Activated CD8-positive, alpha-beta memory T cell treated with anti-CD3 and anti-CD28 coated beads for 48 hours (primary cell): Measurements from ENCODE around the gene MACROD2.
"Not testable (repeated sequence)": the region's sequence is repeated elsewhere in the genome, so short reads cannot be mapped to it uniquely, and the experiment has no call there.

Experiments used
- DNase-seq, 3 experiments: peaks; one replicate each; pipeline ENCODE4 v3.0.0-alpha.2; 2020; ENCODE audit warnings: low read depth in 2 of 3, low spot score in 2 of 3

The MACROD2 gene

DNA sequence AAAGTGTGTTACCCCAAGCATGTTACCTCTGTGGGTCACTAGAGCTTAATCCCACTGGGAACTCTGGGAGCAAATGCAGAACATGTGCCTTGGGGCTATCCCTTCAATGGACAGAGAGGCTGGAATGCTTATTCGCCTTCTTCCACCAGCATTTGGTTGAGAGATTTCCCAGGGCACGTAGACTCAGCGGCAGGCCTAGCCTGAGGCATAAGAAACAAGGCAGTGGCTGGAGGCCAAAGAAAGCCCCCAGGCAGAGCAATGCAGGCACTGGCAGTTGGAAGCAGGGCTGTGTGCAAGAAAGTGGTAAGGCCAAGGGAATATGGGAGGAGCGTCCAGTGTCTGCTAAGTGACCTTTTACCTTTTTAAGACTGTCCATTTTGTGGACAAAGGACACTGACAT is 456.1 kb downstream of the MACROD2 start:
- DNase-seq = no peak

DNA sequence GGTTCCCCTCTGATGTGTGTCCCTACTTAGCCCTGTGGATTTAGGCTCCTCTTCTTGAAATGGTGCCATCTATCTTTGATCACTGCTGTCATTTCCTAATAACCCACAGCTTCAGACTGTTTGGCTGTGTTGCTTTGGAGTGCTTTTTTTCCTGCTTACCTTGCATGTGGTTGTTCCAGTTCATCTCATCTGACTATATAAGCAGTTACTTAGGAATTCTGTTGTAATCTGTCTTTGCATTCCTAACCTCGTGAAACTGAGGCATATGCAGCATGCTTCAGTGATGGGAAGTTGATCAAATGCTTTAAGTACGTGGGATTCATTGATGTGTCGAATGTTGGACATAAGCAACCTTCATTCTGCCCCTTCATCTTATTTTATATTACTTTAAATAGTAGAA is 457.9 kb downstream of the MACROD2 start:
- DNase-seq = no peak

DNA sequence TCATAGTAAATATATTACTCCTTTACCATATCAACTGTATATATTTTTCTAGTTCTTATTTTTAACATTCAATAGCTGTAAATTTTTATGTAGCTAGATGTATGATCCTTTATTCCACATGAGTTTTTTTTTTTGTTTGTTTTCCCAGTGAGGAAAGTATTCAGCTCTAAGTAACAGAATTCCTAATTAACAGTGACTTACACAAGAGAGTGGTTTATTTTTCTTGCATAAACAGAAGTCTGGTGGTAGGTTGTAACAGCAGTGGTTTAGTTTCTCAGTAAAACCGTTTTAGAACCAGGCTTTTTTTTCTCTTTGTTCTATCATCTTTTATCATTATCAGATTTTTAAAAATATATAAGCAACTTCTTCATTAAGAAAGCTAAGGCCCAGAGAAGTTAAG is 459.0 kb downstream of the MACROD2 start:
- DNase-seq = no peak

DNA sequence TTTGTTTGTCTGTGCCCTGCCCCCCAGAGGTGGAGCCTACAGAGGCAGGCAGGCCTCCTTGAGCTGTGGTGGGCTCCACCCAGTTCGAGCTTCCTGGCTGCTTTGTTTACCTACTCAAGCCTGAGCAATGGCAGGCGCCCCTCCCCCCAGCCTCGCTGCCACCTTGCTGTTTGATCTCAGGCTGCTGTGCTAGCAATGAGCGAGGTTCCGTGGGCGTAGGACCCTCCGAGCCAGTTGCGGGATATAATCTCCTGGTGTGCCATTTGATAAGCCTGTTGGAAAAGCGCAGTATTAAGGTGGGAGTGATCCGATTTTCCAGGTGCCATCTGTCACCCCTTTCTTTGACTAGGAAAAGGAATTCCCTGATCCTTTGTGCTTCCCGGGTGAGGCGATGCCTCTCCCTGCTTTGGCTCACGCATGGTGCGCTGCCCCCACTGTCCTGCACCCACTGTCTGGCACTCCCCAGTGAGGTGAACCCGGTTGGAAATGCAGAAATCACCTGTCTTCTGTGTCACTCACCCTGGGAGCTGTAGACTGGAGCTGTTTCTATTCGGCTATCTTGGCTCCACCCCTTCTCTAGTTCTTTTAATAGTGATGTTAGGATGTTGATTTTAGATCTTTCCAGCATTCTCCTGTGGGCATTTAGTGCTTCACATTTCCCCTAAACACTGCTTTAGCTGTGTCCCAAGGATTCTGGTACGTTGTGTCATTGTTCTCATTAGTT is 471.9 kb downstream of the MACROD2 start:
- DNase-seq = not testable (repeated sequence)

DNA sequence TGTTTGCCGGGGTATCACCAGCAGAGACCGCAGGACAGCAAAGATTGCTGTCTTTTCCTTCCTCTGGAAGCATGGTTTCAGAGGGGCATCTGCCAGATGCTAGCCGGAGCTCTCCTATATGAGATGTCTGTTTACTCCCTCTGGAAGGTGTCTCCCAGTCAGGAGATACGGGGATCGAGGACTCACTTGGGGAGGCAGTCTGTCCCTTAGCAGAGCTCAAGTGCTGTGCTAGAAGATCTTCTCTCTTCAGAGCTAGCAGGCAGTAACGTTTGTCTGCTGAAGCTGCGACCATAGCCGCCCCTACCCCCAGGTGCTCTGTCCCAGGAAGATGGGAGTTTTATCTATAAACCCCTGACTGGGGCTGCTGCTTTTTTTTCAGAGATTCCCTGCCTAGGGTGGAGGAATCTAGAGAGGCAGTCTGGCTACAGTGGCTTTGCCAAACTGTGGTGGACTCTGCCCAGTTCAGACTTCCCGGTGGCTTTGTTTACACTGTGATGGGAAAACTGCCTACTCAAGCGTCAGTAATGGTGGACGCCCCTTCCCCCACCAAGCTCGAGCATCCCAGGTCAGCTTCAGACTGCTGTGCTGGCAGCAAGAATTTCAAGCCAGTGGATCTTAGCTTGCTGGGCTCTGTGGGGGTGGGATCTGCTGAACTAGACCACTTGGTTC is 475.0 kb downstream of the MACROD2 start:
- DNase-seq = no peak

DNA sequence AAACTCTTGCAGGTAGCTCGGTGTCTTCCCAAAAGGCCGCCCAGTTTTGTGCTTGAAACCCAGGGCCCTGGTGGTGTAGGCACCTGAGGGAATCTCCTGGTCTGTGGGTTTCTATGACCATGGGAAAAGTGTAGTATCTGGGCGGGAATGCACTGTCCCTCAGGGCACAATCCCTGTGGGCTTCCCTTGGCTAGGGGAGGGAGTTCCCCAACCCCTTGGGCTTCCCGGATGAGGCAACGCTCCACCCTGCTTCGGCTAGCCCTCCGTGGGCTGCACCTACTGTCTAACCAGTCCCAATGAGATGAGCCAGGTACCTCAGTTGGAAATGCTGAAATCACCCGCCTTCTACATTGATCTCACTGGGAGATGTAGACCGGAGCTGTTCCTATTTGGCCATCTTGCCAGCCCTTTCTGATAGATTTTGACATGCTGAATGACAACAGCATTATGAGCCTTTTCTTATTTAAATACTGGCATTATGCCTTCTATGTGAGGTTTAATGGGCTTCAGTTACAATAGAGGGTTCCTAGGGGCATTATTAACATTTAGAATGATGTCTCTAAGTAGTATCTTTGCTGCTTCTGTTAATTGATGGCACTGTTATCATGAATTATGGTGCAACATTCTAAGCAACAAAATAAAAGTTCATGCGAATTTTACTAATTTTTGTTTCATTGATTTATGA is 475.8 kb downstream of the MACROD2 start:
- DNase-seq = no peak

DNA sequence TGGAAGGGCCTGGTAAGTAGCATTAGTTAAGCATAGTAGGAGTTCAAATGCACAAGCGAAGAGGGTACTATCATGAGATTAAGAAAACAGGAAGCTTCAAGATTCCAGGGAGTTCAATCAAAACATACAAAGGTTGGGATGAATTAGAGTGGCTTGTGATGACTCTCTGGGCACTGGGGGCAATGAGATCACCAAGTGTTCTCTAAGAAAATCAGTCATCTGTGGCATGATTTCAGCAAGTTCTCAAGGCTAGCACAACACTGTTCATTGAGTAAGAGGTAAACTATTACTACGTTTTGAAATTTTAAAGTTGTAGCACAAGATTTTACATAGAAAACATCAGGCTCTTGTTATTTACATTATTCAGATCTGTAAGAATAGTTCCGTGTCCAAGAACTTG is 481.8 kb downstream of the MACROD2 start:
- no peak for DNase-seq

DNA sequence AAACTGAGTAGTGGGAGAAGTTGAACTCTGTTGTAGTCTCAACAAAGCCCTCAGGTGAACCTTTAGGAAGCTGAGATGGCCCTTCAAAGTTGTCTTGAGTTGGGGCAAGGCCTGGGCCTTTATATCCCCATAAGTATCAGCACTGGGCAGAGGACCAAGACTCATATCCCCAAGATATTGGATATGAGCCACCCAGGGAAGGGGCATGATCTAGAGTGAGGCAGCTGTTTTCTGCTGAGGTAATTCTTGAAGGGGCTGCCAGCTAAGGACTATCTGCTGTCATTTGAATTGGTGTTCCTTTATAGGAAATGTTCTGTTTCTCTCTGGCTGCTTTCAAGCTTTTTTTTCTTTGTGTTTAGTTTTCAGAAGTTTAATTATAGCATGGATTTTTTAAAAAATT is 482.8 kb downstream of the MACROD2 start:
- DNase-seq = no peak

DNA sequence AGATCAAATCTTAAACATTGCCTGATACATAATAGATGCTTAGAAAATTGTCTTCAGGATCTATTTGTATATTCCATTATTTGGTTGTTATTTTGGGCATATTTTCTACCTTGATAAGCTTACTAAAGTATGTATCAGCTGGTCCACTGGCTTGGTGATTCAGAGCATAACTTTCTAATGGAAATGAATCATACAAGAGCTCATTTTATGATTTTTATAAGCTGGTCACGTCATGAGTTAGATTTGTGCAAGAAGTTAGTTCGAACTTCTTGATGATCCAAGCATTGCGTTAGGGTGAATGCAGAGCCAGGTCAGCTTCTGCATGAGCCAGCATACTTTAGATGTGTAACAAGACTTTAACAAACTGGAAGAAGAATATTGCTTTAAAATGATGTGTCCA is 486.5 kb downstream of the MACROD2 start:
- DNase-seq = no peak

DNA sequence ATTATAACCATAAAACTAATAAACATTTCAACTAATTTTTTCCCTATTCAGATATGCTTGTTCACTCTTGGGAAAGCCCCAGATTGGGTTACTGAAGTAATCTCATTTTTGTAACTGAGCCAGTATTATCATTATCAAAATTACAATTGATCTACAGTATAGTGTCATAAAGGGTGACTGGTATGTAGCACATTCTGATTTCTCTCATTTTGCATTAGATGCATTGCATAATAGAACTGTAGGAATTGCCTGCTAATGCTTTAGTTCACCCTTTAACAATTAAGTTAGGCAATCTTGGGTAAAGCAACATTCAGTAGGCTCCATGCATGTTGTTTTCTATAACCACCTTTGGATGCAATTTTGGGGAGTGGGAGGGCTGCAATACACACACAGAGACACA is 492.9 kb downstream of the MACROD2 start:
- DNase-seq = no peak

DNA sequence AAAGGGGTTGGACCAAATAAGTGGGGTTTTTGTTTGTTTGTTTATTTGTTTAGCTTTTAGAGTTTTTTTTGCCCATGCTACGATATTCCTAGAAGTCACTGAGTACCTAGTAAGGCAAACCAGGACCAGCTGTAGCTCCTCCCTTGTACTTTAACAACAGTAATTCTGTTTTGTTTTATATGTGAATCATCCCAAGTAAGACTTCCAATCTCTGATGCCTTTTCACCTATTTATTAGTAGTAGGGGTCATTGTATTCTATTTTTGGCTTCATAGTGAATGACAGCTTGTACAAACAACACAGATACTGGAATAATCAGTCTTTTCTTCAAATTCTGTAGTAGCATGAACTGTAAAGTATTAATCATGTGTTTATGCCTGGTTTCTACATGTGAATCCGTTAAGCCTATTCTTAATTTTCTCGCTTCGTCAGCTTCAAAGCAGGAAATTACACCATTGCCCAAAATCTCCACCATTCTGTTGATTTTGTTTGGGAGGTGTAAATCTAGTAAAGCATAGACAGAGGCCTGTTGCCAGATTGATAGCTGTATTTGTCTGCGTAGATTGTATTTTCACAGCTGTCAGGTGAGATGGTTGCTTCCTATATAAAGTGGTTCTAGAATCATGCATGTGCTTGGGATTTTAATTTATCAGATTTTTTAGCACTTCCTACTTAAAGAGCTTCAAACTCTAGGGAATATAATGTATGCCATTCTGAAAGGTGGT is 493.6 kb downstream of the MACROD2 start:
- no peak for DNase-seq

DNA sequence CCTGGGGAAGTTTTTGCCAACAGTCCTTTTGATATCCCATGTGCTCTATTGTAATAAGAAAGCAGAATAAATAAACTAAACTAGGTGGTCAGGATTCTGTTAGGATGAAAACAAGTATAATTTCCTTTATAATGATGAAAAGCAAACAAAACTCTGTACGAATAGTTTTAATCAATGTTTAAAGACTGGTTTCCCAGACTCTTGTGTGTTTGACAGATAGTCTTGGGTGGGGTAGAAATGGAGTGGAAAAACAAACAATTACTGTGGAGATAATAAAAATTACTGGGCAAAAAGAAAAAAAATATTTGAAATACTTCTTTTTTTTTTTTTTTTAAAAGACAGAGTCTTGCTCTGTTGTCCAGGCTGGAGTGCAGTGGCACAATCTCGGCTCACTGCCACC is 494.2 kb downstream of the MACROD2 start:
- DNase-seq = no peak

DNA sequence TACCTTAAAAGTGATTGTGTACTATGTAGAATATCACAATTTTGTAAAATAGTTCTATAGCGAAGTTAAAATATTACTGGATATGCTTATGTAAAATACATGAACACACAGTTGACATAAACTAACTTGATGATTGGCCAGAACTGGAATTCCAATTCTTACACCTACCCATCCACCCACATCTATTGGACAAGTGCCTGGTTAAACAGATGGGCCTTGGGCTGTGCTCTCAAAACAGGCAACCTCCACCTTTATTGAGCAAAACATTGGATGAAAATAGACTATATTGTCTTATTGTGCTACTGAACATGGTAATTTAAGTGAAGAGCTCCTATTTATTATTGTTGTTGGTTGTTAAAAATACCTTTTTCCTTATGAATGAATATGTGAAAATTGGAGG is 496.1 kb downstream of the MACROD2 start:
- DNase-seq = no peak

DNA sequence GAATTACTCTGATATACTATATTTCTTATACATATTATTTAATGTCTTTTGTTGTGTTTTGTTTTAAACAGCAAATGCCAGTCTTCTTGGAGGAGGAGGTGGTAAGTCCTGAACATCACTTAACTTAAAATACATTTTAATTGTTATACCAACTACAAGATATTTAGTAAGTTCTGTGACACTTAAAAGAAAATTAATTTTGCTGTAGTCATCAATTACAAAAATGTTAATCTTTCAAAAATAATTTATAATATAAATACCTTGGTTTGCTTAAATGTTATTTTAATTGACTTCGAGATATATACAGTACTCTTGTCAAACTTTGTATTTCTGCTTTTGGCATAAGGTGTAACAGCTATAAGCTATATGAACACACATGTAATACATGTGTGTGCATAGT is 498.1 kb downstream of the MACROD2 start:
- DNase-seq = no peak

DNA sequence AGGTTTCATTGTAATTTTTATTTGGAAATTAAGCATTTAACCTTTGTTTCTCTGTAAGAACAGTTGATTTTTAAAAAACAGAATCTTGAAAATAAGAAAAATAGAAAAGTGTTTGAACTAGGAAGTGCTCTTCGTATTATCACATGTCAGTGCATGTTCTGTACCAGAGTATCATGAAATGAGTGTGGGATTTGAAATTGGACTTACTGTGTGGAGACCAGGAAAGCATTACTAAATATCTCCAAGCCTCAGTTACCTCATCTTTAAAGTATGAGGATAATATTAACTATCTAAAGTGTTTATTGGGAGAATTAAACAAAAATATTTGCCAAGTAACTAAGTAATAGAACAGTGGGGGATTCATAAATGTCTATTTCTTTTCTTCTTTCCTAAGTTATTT is 499.0 kb downstream of the MACROD2 start:
- no peak for DNase-seq

DNA sequence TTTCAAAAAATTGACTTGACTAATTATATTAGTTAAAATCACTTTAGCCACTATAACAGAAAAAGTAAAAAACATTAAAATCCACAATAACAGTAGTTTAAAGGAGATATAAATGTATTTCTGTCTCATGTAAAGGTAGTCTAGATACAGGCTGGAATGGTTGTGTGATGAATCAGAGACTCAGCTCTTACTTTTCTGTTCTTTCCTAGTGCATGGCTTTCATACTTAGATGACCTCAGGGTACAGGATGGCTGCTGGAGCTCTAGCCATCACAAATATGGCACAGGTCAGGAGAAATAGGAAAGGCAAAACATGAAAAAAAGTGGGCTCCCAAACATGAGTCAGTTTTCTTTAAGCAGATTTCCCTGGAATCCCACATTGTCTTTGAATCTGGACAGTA is 499.8 kb downstream of the MACROD2 start:
- no peak for DNase-seq

DNA sequence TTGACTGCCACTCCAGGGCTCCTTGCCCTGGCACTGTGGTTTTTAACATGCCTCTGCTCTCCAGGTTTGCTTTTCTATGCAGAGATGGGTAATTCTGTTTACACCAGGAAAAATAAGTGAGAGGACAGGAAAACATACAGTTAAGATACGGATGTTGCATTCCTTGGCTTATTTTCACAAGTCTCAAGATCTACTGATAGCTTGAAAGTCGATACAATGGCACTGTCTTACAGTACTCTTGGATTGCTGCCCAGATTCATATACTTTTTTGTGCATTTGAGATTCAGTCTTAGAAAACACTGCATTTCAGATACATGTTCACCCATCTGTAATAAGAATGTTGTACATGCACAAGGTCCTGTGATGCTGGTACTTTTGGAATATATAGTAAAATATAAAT is 501.7 kb downstream of the MACROD2 start:
- no peak for DNase-seq

DNA sequence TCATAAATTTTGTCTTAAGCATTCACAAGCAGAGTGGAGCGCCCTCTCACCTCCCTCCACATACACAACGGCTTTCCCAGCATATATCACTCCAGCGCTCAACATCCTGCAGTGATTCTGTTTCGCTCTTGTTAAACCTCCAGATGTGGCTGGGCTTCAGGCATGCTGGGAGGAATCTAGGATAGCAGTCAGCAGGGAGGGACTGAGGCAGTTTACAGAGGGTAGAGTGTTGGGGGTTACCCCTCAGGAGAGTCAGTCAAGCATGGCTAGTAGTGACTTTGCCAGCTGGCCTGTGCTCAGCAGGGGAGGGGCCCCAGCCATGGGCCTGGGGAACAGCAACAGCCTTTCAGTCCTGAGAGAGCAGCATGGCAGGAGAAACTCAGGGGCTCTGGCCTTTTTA is 503.5 kb downstream of the MACROD2 start:
- DNase-seq = no peak

DNA sequence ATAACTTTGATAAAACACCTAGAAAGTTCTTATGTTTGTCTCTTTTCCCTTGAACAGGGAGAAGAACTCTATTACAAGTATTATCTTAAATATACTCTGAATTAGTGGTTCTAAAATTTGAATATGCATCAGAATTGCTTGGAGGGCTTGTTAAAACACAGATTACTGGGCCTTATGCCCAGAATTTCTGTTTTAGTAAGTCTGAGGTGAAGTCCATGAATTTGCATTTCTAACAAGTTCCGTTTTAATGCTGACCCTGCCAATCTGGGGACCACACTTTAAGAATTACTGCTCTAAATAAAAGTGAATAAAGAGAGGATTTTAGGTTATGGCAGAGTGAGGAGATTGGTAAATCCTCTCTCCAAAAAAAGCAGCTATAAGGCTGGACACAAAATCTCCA is 510.2 kb downstream of the MACROD2 start:
- DNase-seq = no peak

DNA sequence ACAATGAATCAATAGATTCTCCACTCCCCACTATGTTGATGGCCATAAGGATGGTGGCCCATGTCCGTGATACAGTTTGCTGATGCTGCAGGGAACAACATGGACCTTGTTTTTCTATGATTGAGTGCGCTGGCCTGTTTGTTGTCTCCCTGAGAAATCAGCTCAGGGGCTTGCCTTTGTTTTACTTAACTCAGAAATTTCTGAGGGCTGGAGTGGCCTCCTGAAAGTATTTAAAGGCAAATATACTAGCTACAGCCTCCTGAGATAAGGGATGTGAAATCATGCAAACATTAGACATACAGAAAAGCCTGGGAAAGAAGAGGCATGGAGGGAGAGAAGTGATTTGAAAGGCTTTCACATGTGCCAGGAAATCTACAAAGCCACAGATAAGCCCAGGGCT is 512.4 kb downstream of the MACROD2 start:
- no peak for DNase-seq

DNA sequence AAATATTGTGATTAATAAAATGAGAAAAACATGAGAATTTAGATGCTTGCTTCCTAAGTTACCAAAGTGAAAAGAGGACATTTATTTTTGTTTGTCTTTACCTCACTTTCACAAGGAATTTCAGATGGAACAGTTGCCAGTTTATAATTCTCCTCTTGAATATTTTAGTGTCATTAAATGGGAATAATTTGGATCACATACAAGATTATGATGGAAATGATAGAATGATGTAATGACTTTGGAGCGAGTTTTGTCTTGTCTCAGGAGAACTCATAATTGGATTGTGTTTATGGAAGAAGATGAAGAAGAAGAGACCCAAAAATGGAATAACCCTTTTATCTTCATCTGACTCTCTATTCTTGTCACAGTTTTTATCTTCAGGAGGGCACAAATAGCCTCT is 515.0 kb downstream of the MACROD2 start:
- DNase-seq = no peak

DNA sequence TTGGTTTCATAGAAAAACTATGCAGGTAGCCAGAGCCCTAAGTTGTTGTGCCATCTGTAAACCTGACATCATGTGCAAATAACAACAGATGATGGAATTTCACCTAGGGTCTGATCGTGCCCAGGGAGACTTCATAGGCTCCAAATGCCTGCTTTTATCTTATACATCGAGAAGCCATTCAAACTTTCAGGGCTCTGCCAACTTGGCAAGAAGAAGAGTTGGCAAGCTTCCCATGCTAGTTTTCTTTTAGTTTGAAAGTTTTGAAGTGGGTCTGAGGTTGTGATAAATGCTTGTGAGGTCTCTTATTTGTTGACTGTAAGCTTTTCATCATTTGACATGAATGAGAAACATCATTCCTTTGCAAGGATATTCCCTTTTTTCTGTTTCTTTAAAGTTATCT is 517.5 kb downstream of the MACROD2 start:
- DNase-seq = no peak
